HG02678 (cell line): ENCODE results near the gene SUGP2.

Experiments
- ATAC-seq: cut with Tn5 transposase; IDR thresholded peaks from one replicate; pipeline ENCODE4 v1.9.1; 2021; ENCODE audit warnings: mild to moderate bottlenecking, moderate library complexity; ENCODE audit not compliant: unreplicated experiment

The SUGP2 gene

GRCh38 chr19:19033426-19034203, at the start of gene SUGP2, which contains the start of gene ARMC6:
SUGP2 (minus strand) TSS chr19:19033517; CDS start chr19:19031071, 2,446 bp downstream.
ARMC6 (plus strand) TSS chr19:19033603; CDS start chr19:19034210, 607 bp downstream.
- peak; percentile 82 for ATAC-seq

- no peak for ATAC-seq
Observed at GRCh38 chr19:19081642-19082151, 48.4 kb upstream of the SUGP2 start.

GRCh38 chr19:19079571-19079970, 46.3 kb upstream of the SUGP2 start:
- no peak for ATAC-seq

GRCh38 chr19:19078801-19079200, 45.5 kb upstream of the SUGP2 start:
- no peak for ATAC-seq

GRCh38 chr19:19077103-19077502, 43.8 kb upstream of the SUGP2 start:
- ATAC-seq = no peak

GRCh38 chr19:19076476-19076875, 43.2 kb upstream of the SUGP2 start:
- ATAC-seq = no peak

GRCh38 chr19:19075126-19075525, 41.8 kb upstream of the SUGP2 start:
- ATAC-seq = no peak

GRCh38 chr19:19074196-19074882, 41.0 kb upstream of the SUGP2 start:
- ATAC-seq = no peak

- ATAC-seq = no peak
Observed at GRCh38 chr19:19071897-19072296, 38.6 kb upstream of the SUGP2 start.

- no peak for ATAC-seq
Observed at GRCh38 chr19:19068659-19069654, 35.6 kb upstream of the SUGP2 start.

- ATAC-seq = no peak
Observed at GRCh38 chr19:19067276-19068072, 34.2 kb upstream of the SUGP2 start.

GRCh38 chr19:19064811-19065745, 31.8 kb upstream of the SUGP2 start:
- ATAC-seq = no peak

- ATAC-seq = no peak
Observed at GRCh38 chr19:19064098-19064722, 30.9 kb upstream of the SUGP2 start.

- peak; percentile 93 for ATAC-seq
Observed at GRCh38 chr19:19063183-19064097, 30.1 kb upstream of the SUGP2 start, which contains the start of gene SLC25A42. SLC25A42 (plus strand) TSS chr19:19063994; CDS start chr19:19096125, 32,131 bp downstream.

GRCh38 chr19:19062454-19063182, 29.3 kb upstream of the SUGP2 start:
- no peak for ATAC-seq

GRCh38 chr19:19061506-19061905, 28.2 kb upstream of the SUGP2 start:
- ATAC-seq = no peak
